HFFc6 (cell line): Measurements from ENCODE around the gene GSK3A. TPM values are rescaled to one million over a fixed set of nuclear protein-coding genes. Genes with fewer than 3 reads are reported as not detected.
A peak's percentile ranks its signal among the peaks of the same experiment; 100 is the strongest.

Experiments used
- DNase-seq: peaks from one replicate; pipeline ENCODE4 v3.0.0-alpha.2; 2018
- H3K27ac Mint-ChIP-seq: 2 replicates; pipeline ENCODE4 v1.8.0; 2020; ENCODE audit warnings: mild to moderate bottlenecking, mixed read lengths
- H3K27me3 Mint-ChIP-seq: 2 replicates; pipeline ENCODE4 v1.8.0; 2021; ENCODE audit warnings: mild to moderate bottlenecking, moderate library complexity, mixed read lengths; ENCODE audit not compliant: insufficient read depth
- H3K36me3 Mint-ChIP-seq: 2 replicates; pipeline ENCODE4 v1.8.0; 2021; ENCODE audit warnings: low read depth, mixed read lengths
- H3K4me1 Mint-ChIP-seq: 2 replicates; pipeline ENCODE4 v1.8.0; 2020; ENCODE audit warnings: low read depth, mixed read lengths
- H3K4me3 Mint-ChIP-seq: 2 replicates; pipeline ENCODE4 v1.8.0; 2020; ENCODE audit warnings: mild to moderate bottlenecking, moderate library complexity, mixed read lengths
- H3K9me3 Mint-ChIP-seq: 2 replicates; pipeline ENCODE4 v1.8.0; 2020; ENCODE audit warnings: mild to moderate bottlenecking, mixed read lengths
- CTCF ChIP-seq: fragments of 200-600 bp; sonication (generic); IDR thresholded peaks from 2 replicates; pipeline ENCODE4 v1.5.0; 2021; ENCODE audit warnings: antibody characterized with exemption, mild to moderate bottlenecking
- total RNA-seq, 6 experiments: library from RNA; stranded (reverse); fragmentation: NEBNext Ultra II Directional; extraction: Animal tissue kit (Norgen Biotek cat#: 25700); gene quantifications; 2 replicates in 1 of 6; 3 replicates in 5 of 6; pipeline ENCODE4 v1.2.3, GENCODE V29; 2021

The GSK3A gene
- total RNA-seq, 6 experiments from 2014 or later, result 36.3 to 45.5 (median 43.1) TPM

GRCh38 chr19:42275517-42275916 is 33.1 kb upstream of the GSK3A start:
- TF ChIP-seq CTCF, result no peak
- peak overlapping the region; percentile 69; the same call in 1 of the 2 replicates for H3K4me3 Mint-ChIP-seq
- H3K4me1 Mint-ChIP-seq, result peaks cover 63% of the 10 kb centered on the region
- no peak for DNase-seq
- peaks cover 10% of the 10 kb centered on the region for H3K27me3 Mint-ChIP-seq
- no peaks in the 10 kb centered on the region for H3K9me3 Mint-ChIP-seq
- peaks cover 25% of the 10 kb centered on the region for H3K36me3 Mint-ChIP-seq
- peak overlapping the region; percentile 65; the same call in 1 of the 2 replicates for H3K27ac Mint-ChIP-seq

GRCh38 chr19:42275103-42275502 is 32.7 kb upstream of the GSK3A start:
- Mint-ChIP-seq H3K4me1 (peaks cover 67% of the 10 kb centered on the region), H3K9me3 (no peaks in the 10 kb centered on the region), H3K36me3 (peaks cover 25% of the 10 kb centered on the region), H3K27ac (peak overlapping the region; percentile 65), H3K4me3 (peak overlapping the region; percentile 69), H3K27me3 (peaks cover 12% of the 10 kb centered on the region)
- TF ChIP-seq CTCF, result no peak
- no peak for DNase-seq

GRCh38 chr19:42274065-42274682 is 31.8 kb upstream of the GSK3A start:
- H3K4me3 Mint-ChIP-seq, result no peak overlapping the region
- H3K4me1 Mint-ChIP-seq, result peaks cover 67% of the 10 kb centered on the region
- H3K27ac Mint-ChIP-seq, result peak overlapping the region; percentile 65; the same call in 1 of the 2 replicates
- H3K36me3 Mint-ChIP-seq, result peaks cover 25% of the 10 kb centered on the region
- peaks cover 9% of the 10 kb centered on the region for H3K27me3 Mint-ChIP-seq
- H3K9me3 Mint-ChIP-seq, result no peaks in the 10 kb centered on the region
- no peak for TF ChIP-seq CTCF
- DNase-seq, result no peak

- H3K4me3 Mint-ChIP-seq, result no peak overlapping the region
- H3K27me3 Mint-ChIP-seq, result peaks cover 9% of the 10 kb centered on the region
- no peaks in the 10 kb centered on the region for H3K9me3 Mint-ChIP-seq
- no peak for TF ChIP-seq CTCF
- H3K27ac Mint-ChIP-seq, result no peak overlapping the region
- H3K36me3 Mint-ChIP-seq, result peaks cover 23% of the 10 kb centered on the region
- peaks cover 60% of the 10 kb centered on the region for H3K4me1 Mint-ChIP-seq
- DNase-seq, result no peak
Measured at GRCh38 chr19:42273407-42274064, 31.1 kb upstream of the GSK3A start.

- peaks cover 9% of the 10 kb centered on the region for H3K27me3 Mint-ChIP-seq
- no peaks in the 10 kb centered on the region for H3K9me3 Mint-ChIP-seq
- no peak overlapping the region for H3K27ac Mint-ChIP-seq
- TF ChIP-seq CTCF, result no peak
- peaks cover 55% of the 10 kb centered on the region for H3K4me1 Mint-ChIP-seq
- H3K36me3 Mint-ChIP-seq, result peaks cover 19% of the 10 kb centered on the region
- DNase-seq, result no peak
- no peak overlapping the region for H3K4me3 Mint-ChIP-seq
Measured at GRCh38 chr19:42272989-42273406, 30.6 kb upstream of the GSK3A start.
